H9 (cell line): ENCODE data around the gene ADAM33. TPM values are rescaled to one million over a fixed set of nuclear protein-coding genes. Genes with fewer than 3 reads are reported as not detected.

Experiments
- DNase-seq: peaks from one replicate; pipeline ENCODE4 v3.0.0-alpha.2; 2017
- H2AFZ ChIP-seq: one replicate; pipeline ENCODE4 v1.6.1; 2013; ENCODE audit warnings: mild to moderate bottlenecking, low read length, control low read depth, moderate library complexity
- H2AK5ac ChIP-seq: 2 replicates; pipeline ENCODE4 v1.6.1; 2013; ENCODE audit warnings: low read length, control low read depth, mixed read lengths; ENCODE audit not compliant: insufficient read length
- H2BK120ac ChIP-seq: one replicate; pipeline ENCODE4 v1.6.1; 2013; ENCODE audit warnings: low read depth, mild to moderate bottlenecking, low read length, control low read depth, inconsistent platforms; ENCODE audit not compliant: poor library complexity, severe bottlenecking
- H2BK12ac ChIP-seq: 2 replicates; pipeline ENCODE4 v1.6.1; 2013; ENCODE audit warnings: low read length, control low read depth, mixed read lengths, low read depth; ENCODE audit not compliant: insufficient read length
- H2BK15ac ChIP-seq: 2 replicates; pipeline ENCODE4 v1.6.1; 2013; ENCODE audit warnings: low read depth, low read length, control low read depth
- H2BK20ac ChIP-seq: one replicate; pipeline ENCODE4 v1.6.1; 2013; ENCODE audit warnings: low read depth, mild to moderate bottlenecking, low read length, control low read depth, inconsistent platforms; ENCODE audit not compliant: poor library complexity, severe bottlenecking
- H2BK5ac ChIP-seq: 2 replicates; pipeline ENCODE4 v1.6.1; 2013; ENCODE audit warnings: low read length, control low read depth, mixed read lengths; ENCODE audit not compliant: insufficient read length
- H3K14ac ChIP-seq: 2 replicates; pipeline ENCODE4 v1.6.1; 2013; ENCODE audit warnings: low read length, control low read depth; ENCODE audit not compliant: insufficient read depth
- H3K18ac ChIP-seq: 2 replicates; pipeline ENCODE4 v1.6.1; 2013; ENCODE audit warnings: low read depth, mild to moderate bottlenecking, mixed read lengths, low read length, control low read depth; ENCODE audit not compliant: insufficient read length
- H3K23ac ChIP-seq: 2 replicates; pipeline ENCODE4 v1.6.1; 2013; ENCODE audit warnings: low read length, control low read depth, mixed read lengths, low read depth; ENCODE audit not compliant: insufficient read length
- H3K23me2 ChIP-seq: 2 replicates; pipeline ENCODE4 v1.6.1; 2013; ENCODE audit warnings: low read depth, mild to moderate bottlenecking, mixed read lengths, low read length, control low read depth; ENCODE audit not compliant: insufficient read length, poor library complexity, severe bottlenecking
- H3K27ac ChIP-seq: 2 replicates; pipeline ENCODE4 v1.5.1; 2013; ENCODE audit warnings: low read length, control low read depth, mixed read lengths, low read depth; ENCODE audit not compliant: insufficient read length
- H3K27me3 ChIP-seq: 2 replicates; pipeline ENCODE4 v1.6.1; 2013; ENCODE audit warnings: low read length, control low read depth, inconsistent platforms; ENCODE audit not compliant: insufficient read depth
- H3K4ac ChIP-seq: 2 replicates; pipeline ENCODE4 v1.6.1; 2013; ENCODE audit warnings: low read depth, mild to moderate bottlenecking, control low read depth, inconsistent platforms, low read length, moderate library complexity
- H3K4me1 ChIP-seq: 2 replicates; pipeline ENCODE4 v1.6.1; 2013; ENCODE audit warnings: low read length, control low read depth, inconsistent platforms; ENCODE audit not compliant: insufficient read depth
- H3K4me2 ChIP-seq: 2 replicates; pipeline ENCODE4 v1.6.1; 2013; ENCODE audit warnings: low read length, control low read depth, mixed read lengths; ENCODE audit not compliant: insufficient read length, insufficient read depth
- H3K56ac ChIP-seq: 2 replicates; pipeline ENCODE4 v1.6.1; 2013; ENCODE audit warnings: low read depth, mild to moderate bottlenecking, mixed read lengths, low read length, control low read depth; ENCODE audit not compliant: insufficient read length
- H3K79me1 ChIP-seq: 2 replicates; pipeline ENCODE4 v1.6.1; 2013; ENCODE audit warnings: low read depth, mild to moderate bottlenecking, moderate library complexity, low read length, control low read depth, inconsistent platforms; ENCODE audit not compliant: insufficient read depth, poor library complexity, severe bottlenecking
- H3K79me2 ChIP-seq: 2 replicates; pipeline ENCODE4 v1.6.1; 2013; ENCODE audit warnings: low read length, control low read depth, inconsistent platforms; ENCODE audit not compliant: insufficient read depth
- H3K9ac ChIP-seq: 2 replicates; pipeline ENCODE4 v1.6.1; 2013; ENCODE audit warnings: low read length, control low read depth, mixed read lengths; ENCODE audit not compliant: insufficient read length; ENCODE audit errors: extremely low read depth
- H3K9me3 ChIP-seq: one replicate; pipeline ENCODE4 v1.6.1; 2013; ENCODE audit warnings: low read depth, low read length, inconsistent platforms; ENCODE audit not compliant: control insufficient read depth
- H3T11ph ChIP-seq: one replicate; pipeline ENCODE4 v1.6.1; 2013; ENCODE audit warnings: mild to moderate bottlenecking, low read length, control low read depth, inconsistent platforms
- H4K20me1 ChIP-seq: one replicate; pipeline ENCODE4 v1.6.1; 2013; ENCODE audit not compliant: control insufficient read depth, insufficient read length, insufficient read depth
- H4K5ac ChIP-seq: 2 replicates; pipeline ENCODE4 v1.6.1; 2013; ENCODE audit warnings: low read depth, mild to moderate bottlenecking, mixed read lengths, low read length, control low read depth; ENCODE audit not compliant: insufficient read length
- H4K8ac ChIP-seq: replicated peaks from 2 replicates; pipeline ENCODE4 v1.6.1; 2013; ENCODE audit warnings: low read length, control low read depth, mixed read lengths, low read depth; ENCODE audit not compliant: insufficient read length
- H4K91ac ChIP-seq: 2 replicates; pipeline ENCODE4 v1.6.1; 2013; ENCODE audit warnings: low read depth, mild to moderate bottlenecking, moderate library complexity, mixed read lengths, low read length, control low read depth; ENCODE audit not compliant: insufficient read length
- H3K27ac Mint-ChIP-seq, 3 experiments: 2 replicates in 2 of 3; 3 replicates in 1 of 3; pipeline ENCODE4 v1.8.0; 2020 to 2021; ENCODE audit warnings: mixed read lengths in 3 of 3, mild to moderate bottlenecking in 1 of 3, moderate library complexity in 1 of 3
- H3K27me3 Mint-ChIP-seq: 2 replicates; pipeline ENCODE4 v1.8.0; 2021; ENCODE audit warnings: low read depth, mild to moderate bottlenecking, moderate library complexity, mixed read lengths
- H3K36me3 Mint-ChIP-seq, 3 experiments: 2 replicates in 2 of 3; 3 replicates in 1 of 3; pipeline ENCODE4 v1.8.0; 2020 to 2021; ENCODE audit warnings: low read depth in 3 of 3, mixed read lengths in 3 of 3; ENCODE audit not compliant: insufficient read depth in 1 of 3
- H3K4me1 Mint-ChIP-seq, 2 experiments: 2 replicates each; pipeline ENCODE4 v1.8.0; 2020; ENCODE audit warnings: mixed read lengths in 2 of 2
- H3K4me3 Mint-ChIP-seq, 2 experiments: 2 replicates in 1 of 2; 3 replicates in 1 of 2; pipeline ENCODE4 v1.8.0; 2020 to 2021; ENCODE audit warnings: mild to moderate bottlenecking in 2 of 2, mixed read lengths in 2 of 2, moderate library complexity in 1 of 2
- H3K9me3 Mint-ChIP-seq, 2 experiments: 2 replicates in 1 of 2; 3 replicates in 1 of 2; pipeline ENCODE4 v1.8.0; 2020; ENCODE audit warnings: mild to moderate bottlenecking in 2 of 2, mixed read lengths in 2 of 2, moderate library complexity in 1 of 2
- CTCF ChIP-seq: fragments of 200-600 bp; sonication (generic); conservative IDR thresholded peaks from 3 replicates; pipeline ENCODE4 v1.8.0; 2021; ENCODE audit warnings: antibody characterized with exemption, mild to moderate bottlenecking
- WGBS: extraction: QIAGEN DNeasy Blood & Tissue Kit; methylation state at CpG from one replicate; pipeline ENCODE4 v1.1.7; 2013; ENCODE audit warnings: missing lambda C conversion rate, low lambda C conversion rate, mixed read lengths; ENCODE audit not compliant: insufficient read length; ENCODE audit errors: extremely low coverage; 5-methylcytosine and 5-hydroxymethylcytosine counted together
- total RNA-seq: library from RNA; stranded (reverse); gene quantifications from 2 replicates; pipeline ENCODE4 v1.2.1, GENCODE V29; 2021

The ADAM33 gene
- total RNA-seq, 1 experiment from 2014 or later: 4.0 TPM

- no peaks in the 10 kb centered on the region for H3K9me3 ChIP-seq
These were observed 22.3 kb upstream of the ADAM33 start for GRCh38 chr20:3704087-3704486.

More at GRCh38 chr20:3704087-3704486, 22.3 kb upstream of the ADAM33 start:
- Histone ChIP-seq H3K14ac (no peak overlapping the region), H4K20me1 (peaks cover 2% of the 10 kb centered on the region), H3K79me2 (no peaks in the 10 kb centered on the region), H2AFZ (no peak overlapping the region), H3K4me1 (no peaks in the 10 kb centered on the region), H2BK12ac (no peak overlapping the region), H3K18ac (no peak overlapping the region), H3K9ac (no peak overlapping the region), H3K56ac (no peak overlapping the region), H3K27me3 (no peaks in the 10 kb centered on the region), H4K91ac (no peak overlapping the region), H3K27ac (no peak overlapping the region), H4K8ac (no peak overlapping the region), H2BK15ac (no peak overlapping the region), H3K79me1 (no peaks in the 10 kb centered on the region), H3K23me2 (no peaks in the 10 kb centered on the region), H2BK120ac (no peak overlapping the region), H3T11ph (no peak overlapping the region), H3K4ac (no peak overlapping the region), H2BK5ac (no peak overlapping the region), H2AK5ac (no peak overlapping the region), H4K5ac (no peak overlapping the region), H3K4me2 (no peak overlapping the region), H3K23ac (no peak overlapping the region), H2BK20ac (no peak overlapping the region)
- peak overlapping the region in 1 of 3 experiments; percentile 92; a peak in 1 of 7 replicates for H3K27ac Mint-ChIP-seq
- H3K4me1 Mint-ChIP-seq: no peaks in the 10 kb centered on the region
- DNase-seq: peak; percentile 15
- H3K9me3 Mint-ChIP-seq: no peaks in the 10 kb centered on the region
- TF ChIP-seq CTCF: no peak
- no peaks in the 10 kb centered on the region; a peak in 1 of 7 replicates for H3K36me3 Mint-ChIP-seq
- no peak overlapping the region for H3K4me3 Mint-ChIP-seq
- no CpG with 5 or more reads among the region's 5 CpGs for WGBS
- no peaks in the 10 kb centered on the region; the same call in none of the 2 replicates for H3K27me3 Mint-ChIP-seq
